ENCODE measurements around the gene RANBP3.

GRCh38 chr19:5943045-5943444, 34.9 kb downstream of the RANBP3 start:
- no peak for TF ChIP-seq EZH2 (IDR thresholded peaks at IDR 0.05; ENCODE audit: borderline replicate concordance, low read length)
- TF ChIP-seq, protein P1, sequence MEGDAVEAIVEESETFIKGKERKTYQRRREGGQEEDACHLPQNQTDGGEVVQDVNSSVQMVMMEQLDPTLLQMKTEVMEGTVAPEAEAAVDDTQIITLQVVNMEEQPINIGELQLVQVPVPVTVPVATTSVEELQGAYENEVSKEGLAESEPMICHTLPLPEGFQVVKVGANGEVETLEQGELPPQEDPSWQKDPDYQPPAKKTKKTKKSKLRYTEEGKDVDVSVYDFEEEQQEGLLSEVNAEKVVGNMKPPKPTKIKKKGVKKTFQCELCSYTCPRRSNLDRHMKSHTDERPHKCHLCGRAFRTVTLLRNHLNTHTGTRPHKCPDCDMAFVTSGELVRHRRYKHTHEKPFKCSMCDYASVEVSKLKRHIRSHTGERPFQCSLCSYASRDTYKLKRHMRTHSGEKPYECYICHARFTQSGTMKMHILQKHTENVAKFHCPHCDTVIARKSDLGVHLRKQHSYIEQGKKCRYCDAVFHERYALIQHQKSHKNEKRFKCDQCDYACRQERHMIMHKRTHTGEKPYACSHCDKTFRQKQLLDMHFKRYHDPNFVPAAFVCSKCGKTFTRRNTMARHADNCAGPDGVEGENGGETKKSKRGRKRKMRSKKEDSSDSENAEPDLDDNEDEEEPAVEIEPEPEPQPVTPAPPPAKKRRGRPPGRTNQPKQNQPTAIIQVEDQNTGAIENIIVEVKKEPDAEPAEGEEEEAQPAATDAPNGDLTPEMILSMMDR (conservative IDR thresholded peaks at IDR 0.05 in 1 of 2, IDR thresholded peaks at IDR 0.05 in 1 of 2; ENCODE audit: extremely low read depth in 1 of 2, insufficient read depth in 1 of 2, low read depth in 1 of 2, low read length in 2 of 2) = no peak
